ENCODE measurements around the gene APOB.

APOB gene

DNA sequence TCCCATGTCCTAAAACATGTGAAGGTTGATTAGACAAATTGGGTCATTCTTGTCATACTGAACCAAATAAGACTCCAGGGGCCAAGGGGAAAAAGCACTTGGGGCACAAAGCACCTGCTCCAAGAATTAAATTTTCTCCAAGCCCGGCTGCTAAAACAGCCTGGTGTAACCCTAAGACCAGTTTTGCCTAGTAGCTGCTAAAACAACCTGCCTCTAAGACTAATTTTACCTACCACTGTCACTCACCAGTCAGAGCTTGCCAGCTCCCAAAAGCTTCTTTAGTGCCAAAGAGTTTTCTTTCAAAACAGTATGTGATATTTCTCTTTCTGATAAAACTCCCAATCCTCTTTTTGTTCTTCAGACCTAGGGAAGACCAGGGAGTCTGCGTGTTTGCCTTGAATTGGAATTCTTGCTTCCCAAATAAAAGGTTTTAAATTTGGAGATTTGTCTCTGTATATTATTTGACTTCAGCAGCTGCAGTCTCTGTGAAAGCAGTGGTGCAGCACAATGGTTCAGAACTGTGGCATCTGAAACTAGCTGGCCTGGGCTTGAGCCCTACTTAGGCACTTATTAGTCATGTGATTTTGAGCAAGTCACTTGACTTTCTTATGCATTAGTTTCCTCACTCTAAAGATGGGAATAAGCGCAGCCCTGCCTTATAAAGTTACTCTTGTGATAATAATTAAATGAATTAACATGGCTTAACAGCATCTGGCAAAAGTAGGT is 16.2 kb upstream of the APOB start:
- Histone ChIP-seq H3K27ac (ENCODE audit: low read depth, low read length) (no peak overlapping the region), H3K9me3 (ENCODE audit: low read length) (no peaks in the 10 kb centered on the region), H3K36me3 (ENCODE audit: insufficient read depth, low read length) (no peaks in the 10 kb centered on the region), H3K27me3 (ENCODE audit: control insufficient read depth in 1 of 2, insufficient read depth in 2 of 2, low read length in 2 of 2) (no peaks in the 10 kb centered on the region), H3K4me3 (ENCODE audit: low read depth in 1 of 2, low read length in 2 of 2) (no peak overlapping the region), H3K9ac (ENCODE audit: low read length) (no peak overlapping the region), H3K4me1 (ENCODE audit: insufficient read depth, low read length) (no peaks in the 10 kb centered on the region)

DNA sequence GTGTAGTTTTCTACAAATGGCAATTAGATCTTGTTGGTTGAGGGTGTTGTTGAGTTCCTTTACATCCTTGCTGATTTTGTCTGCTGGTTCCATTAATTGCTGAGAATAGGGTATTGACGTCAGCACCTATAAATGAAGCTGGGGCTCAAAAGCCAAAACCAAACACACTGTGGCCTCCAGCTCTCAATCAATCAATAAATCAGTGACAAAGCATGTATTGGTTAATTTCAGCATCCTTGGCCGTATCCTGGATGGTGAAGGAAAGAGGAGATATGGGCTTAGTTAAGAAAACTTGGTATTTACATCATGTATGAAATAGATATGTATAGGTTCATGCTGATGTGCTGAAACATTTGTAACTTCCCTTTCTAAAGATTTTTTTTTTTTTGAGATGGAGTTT is 13.2 kb upstream of the APOB start:
- Histone ChIP-seq H3K27ac (ENCODE audit: low read depth, low read length) (no peak overlapping the region), H3K9ac (ENCODE audit: low read length) (no peak overlapping the region), H3K36me3 (ENCODE audit: insufficient read depth, low read length) (no peaks in the 10 kb centered on the region), H3K9me3 (ENCODE audit: low read length) (no peaks in the 10 kb centered on the region), H3K4me3 (ENCODE audit: low read depth in 1 of 2, low read length in 2 of 2) (no peak overlapping the region), H3K4me1 (ENCODE audit: insufficient read depth, low read length) (no peaks in the 10 kb centered on the region), H3K27me3 (ENCODE audit: control insufficient read depth in 1 of 2, insufficient read depth in 2 of 2, low read length in 2 of 2) (no peaks in the 10 kb centered on the region)

DNA sequence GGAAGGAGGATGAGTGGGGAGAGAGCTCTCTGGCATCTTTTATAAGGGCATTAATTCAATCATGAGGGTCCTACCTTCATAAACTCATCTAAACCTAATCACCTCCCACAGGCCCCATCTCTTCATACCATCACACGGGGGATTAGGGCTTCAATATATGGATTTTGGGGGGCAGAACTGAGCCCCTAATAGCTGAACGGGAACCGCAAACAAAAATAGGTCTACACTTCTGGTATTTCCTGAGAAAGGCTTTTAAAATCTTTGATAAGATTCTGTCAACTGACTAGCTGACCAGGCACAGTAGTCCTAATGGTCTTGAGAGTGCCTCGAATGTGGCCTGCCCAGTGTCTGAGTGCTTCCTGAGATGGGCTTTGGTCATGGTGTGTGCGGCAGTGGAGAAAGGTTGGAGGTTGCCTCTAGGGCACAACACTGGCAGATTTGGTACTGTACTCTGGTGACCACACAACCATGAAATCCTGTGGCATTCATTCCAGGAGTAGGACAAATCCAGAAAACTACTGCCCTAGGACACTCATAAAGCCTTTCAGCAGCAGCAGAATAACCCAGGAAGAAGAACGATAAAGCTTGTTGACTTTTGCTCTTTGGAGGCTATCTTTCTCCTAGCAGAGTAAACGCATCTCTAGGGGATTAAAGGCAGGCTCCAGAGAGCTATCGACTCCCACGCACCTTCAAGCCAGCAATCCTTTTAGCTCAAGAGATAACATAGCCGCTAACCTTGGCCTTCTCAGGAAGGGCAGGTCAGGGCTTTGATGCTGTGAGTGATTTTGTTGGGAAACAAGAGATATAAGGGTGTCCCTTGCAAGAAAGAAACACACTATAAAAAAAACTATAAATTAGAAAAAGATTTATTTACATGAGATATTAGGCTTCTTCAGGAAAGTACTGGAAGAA is 12.3 kb upstream of the APOB start:
- Histone ChIP-seq H3K27me3 (ENCODE audit: control insufficient read depth in 1 of 2, insufficient read depth in 2 of 2, low read length in 2 of 2) (no peaks in the 10 kb centered on the region), H3K9ac (ENCODE audit: low read length) (no peak overlapping the region), H3K4me3 (ENCODE audit: low read depth in 1 of 2, low read length in 2 of 2) (no peak overlapping the region), H3K27ac (ENCODE audit: low read depth, low read length) (no peak overlapping the region), H3K4me1 (ENCODE audit: insufficient read depth, low read length) (no peaks in the 10 kb centered on the region), H3K9me3 (ENCODE audit: low read length) (no peaks in the 10 kb centered on the region), H3K36me3 (ENCODE audit: insufficient read depth, low read length) (no peaks in the 10 kb centered on the region)

DNA sequence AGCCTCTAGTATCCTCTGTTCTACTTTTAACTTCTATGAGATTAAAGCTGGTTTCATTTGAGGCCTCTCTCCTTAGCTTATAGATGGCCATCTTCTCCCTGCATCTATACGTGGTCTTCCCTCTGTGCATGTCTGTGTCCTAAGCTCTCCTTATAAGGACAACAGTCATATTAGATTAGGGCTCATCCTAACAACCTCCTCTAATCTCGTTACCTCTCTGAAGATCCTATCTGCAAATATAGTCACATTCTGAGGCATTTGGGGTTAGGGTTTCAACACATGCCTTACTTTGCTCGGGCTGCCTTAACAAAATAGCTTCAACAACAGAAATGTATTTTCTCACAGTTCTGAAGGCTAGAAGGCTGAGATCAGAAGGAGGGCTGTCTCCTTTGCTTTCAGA is 11.6 kb upstream of the APOB start:
- no peak overlapping the region for H3K4me3 ChIP-seq (ENCODE audit: low read depth in 1 of 2, low read length in 2 of 2)
- H3K4me1 ChIP-seq (ENCODE audit: insufficient read depth, low read length) = no peaks in the 10 kb centered on the region
- H3K27me3 ChIP-seq (ENCODE audit: control insufficient read depth in 1 of 2, insufficient read depth in 2 of 2, low read length in 2 of 2) = no peaks in the 10 kb centered on the region
- H3K27ac ChIP-seq (ENCODE audit: low read depth, low read length) = no peak overlapping the region
- no peaks in the 10 kb centered on the region for H3K9me3 ChIP-seq (ENCODE audit: low read length)
- H3K9ac ChIP-seq (ENCODE audit: low read length) = no peak overlapping the region
- H3K36me3 ChIP-seq (ENCODE audit: insufficient read depth, low read length) = no peaks in the 10 kb centered on the region

DNA sequence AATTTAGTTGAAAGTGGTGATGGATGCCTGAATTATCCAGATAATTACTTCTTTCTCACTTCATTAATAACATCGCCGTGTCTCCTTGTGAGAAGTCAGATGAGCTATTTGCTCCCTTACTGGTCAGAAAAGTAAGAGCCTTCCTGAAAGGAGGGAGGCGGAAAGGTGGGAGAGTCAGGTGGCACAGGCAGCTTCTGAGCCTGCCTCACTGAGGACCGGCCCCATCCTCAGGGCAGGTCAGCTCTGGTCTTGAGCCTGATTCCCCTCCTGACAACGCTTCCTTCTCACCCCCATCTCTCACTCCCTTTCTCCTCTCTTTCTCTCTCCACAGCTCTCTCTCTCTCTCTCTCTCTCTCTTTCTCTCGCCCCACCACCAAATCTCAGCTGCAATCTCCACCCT is 10.1 kb upstream of the APOB start:
- Histone ChIP-seq H3K9me3 (ENCODE audit: low read length) (no peaks in the 10 kb centered on the region), H3K27ac (ENCODE audit: low read depth, low read length) (no peak overlapping the region), H3K4me3 (ENCODE audit: low read depth in 1 of 2, low read length in 2 of 2) (no peak overlapping the region), H3K9ac (ENCODE audit: low read length) (no peak overlapping the region), H3K4me1 (ENCODE audit: insufficient read depth, low read length) (no peaks in the 10 kb centered on the region), H3K36me3 (ENCODE audit: insufficient read depth, low read length) (no peaks in the 10 kb centered on the region), H3K27me3 (ENCODE audit: control insufficient read depth in 1 of 2, insufficient read depth in 2 of 2, low read length in 2 of 2) (no peaks in the 10 kb centered on the region)

DNA sequence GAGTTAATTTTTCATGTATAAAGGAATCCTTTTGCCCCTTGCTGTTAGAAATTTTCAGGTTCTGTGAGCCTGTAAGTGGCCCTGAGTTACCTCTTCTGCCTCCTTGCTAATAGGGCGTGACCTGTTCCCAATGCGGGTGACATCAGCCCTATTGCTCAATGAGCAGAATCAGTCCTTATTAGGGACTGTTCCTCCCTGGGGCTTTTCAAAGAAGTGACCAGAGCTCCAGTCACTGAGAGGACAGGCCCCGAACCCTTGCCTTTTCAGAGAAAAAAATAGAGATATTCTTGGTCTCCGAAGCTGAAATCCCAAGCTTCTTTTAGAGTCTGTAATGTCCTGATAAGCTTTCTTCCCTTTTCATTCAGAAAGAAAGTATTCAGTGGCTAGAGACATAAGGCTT is 8.2 kb upstream of the APOB start:
- no peaks in the 10 kb centered on the region for H3K27me3 ChIP-seq (ENCODE audit: control insufficient read depth in 1 of 2, insufficient read depth in 2 of 2, low read length in 2 of 2)
- H3K36me3 ChIP-seq (ENCODE audit: insufficient read depth, low read length) = no peaks in the 10 kb centered on the region
- no peak overlapping the region for H3K9ac ChIP-seq (ENCODE audit: low read length)
- no peaks in the 10 kb centered on the region for H3K4me1 ChIP-seq (ENCODE audit: insufficient read depth, low read length)
- H3K9me3 ChIP-seq (ENCODE audit: low read length) = no peaks in the 10 kb centered on the region
- H3K4me3 ChIP-seq (ENCODE audit: low read depth in 1 of 2, low read length in 2 of 2) = no peak overlapping the region
- H3K27ac ChIP-seq (ENCODE audit: low read depth, low read length) = no peak overlapping the region

DNA sequence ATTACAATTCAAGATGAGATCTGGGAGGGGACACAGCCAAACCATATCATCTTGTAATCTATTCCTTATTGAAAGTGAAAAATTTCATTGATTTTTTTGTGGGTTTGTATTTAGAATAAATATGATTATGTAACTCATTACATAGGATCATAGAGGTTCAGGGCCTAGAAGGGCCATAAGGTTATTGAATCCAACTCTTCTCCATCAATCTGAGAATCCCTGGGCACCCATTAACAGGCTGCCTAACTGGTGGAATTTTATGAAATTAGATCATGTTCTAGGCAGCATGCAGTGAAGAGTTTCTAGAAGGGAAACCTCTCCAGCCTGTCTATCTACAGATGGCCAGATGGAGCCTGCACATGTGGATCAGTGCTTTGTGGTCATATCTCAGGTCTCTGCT is 6.3 kb upstream of the APOB start:
- Histone ChIP-seq H3K9me3 (ENCODE audit: low read length) (no peaks in the 10 kb centered on the region), H3K27me3 (ENCODE audit: control insufficient read depth in 1 of 2, insufficient read depth in 2 of 2, low read length in 2 of 2) (no peaks in the 10 kb centered on the region), H3K36me3 (ENCODE audit: insufficient read depth, low read length) (no peaks in the 10 kb centered on the region), H3K4me3 (ENCODE audit: low read depth in 1 of 2, low read length in 2 of 2) (no peak overlapping the region), H3K4me1 (ENCODE audit: insufficient read depth, low read length) (no peaks in the 10 kb centered on the region), H3K27ac (ENCODE audit: low read depth, low read length) (no peak overlapping the region), H3K9ac (ENCODE audit: low read length) (no peak overlapping the region)

DNA sequence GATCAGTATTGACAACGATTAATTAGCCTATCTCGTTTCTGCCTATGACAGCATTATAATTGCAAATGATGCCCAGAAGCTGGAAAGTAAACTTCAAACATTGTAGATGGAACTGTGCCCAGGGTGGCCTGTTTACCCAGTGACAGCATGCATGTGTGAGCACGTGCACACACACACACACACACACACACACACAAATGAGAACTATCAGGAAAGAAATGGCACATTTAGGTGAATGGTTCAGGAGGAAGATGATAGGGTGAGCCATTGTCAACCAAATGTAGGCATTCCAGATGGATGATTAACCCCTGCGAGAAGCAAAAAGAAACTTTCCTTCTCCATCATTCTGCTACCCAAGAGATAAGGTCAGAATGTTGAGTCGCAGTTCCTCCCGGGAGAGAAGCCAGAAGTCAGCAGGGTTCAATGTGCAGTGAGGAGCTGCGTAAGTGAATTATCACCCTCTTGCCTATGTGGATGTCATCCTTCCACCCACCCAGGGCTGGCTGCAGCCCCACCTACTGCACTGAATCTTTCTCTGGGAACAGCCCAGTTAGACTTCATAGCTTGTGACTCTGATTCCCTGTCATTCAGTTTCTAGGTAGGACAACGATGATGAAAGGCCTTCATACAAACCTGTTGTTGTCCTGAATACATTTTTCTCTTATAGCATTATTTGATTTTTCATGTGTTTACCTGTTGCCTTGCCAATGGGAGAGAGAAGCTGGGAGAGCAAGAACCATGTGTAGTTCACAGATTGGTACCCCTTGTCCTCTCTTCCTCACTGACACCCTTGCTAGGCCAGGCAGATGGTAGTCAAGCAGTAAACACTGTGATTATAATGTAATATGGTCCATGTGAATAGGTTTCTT is 3.5 kb upstream of the APOB start:
- Histone ChIP-seq H3K9ac (ENCODE audit: low read length) (no peak overlapping the region), H3K27me3 (ENCODE audit: control insufficient read depth in 1 of 2, insufficient read depth in 2 of 2, low read length in 2 of 2) (no peaks in the 10 kb centered on the region), H3K36me3 (ENCODE audit: insufficient read depth, low read length) (no peaks in the 10 kb centered on the region), H3K9me3 (ENCODE audit: low read length) (no peaks in the 10 kb centered on the region), H3K4me3 (ENCODE audit: low read depth in 1 of 2, low read length in 2 of 2) (no peak overlapping the region), H3K27ac (ENCODE audit: low read depth, low read length) (no peak overlapping the region), H3K4me1 (ENCODE audit: insufficient read depth, low read length) (no peaks in the 10 kb centered on the region)

DNA sequence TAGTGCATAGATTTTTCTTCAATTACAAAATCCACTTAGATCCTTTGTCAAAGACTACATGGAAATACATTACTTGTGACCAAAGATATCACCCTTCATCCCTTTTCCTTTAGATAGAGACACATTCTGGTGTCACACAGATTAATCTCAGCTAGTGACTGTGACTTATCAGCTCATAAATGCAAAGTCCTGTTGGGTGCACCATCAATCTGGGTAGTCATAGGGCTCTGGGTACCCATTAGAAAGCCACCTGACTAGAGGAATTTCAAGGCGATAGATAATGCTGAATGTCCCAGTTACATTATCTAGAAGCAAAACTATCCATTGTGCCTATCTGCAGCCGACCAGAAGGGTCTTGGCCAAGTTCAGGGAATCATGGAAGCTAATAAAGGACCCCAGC is 2.6 kb upstream of the APOB start:
- Histone ChIP-seq H3K27ac (ENCODE audit: low read depth, low read length) (no peak overlapping the region), H3K36me3 (ENCODE audit: insufficient read depth, low read length) (no peaks in the 10 kb centered on the region), H3K4me1 (ENCODE audit: insufficient read depth, low read length) (no peaks in the 10 kb centered on the region), H3K9me3 (ENCODE audit: low read length) (no peaks in the 10 kb centered on the region), H3K27me3 (ENCODE audit: control insufficient read depth in 1 of 2, insufficient read depth in 2 of 2, low read length in 2 of 2) (no peaks in the 10 kb centered on the region), H3K9ac (ENCODE audit: low read length) (no peak overlapping the region), H3K4me3 (ENCODE audit: low read depth in 1 of 2, low read length in 2 of 2) (no peak overlapping the region)

DNA sequence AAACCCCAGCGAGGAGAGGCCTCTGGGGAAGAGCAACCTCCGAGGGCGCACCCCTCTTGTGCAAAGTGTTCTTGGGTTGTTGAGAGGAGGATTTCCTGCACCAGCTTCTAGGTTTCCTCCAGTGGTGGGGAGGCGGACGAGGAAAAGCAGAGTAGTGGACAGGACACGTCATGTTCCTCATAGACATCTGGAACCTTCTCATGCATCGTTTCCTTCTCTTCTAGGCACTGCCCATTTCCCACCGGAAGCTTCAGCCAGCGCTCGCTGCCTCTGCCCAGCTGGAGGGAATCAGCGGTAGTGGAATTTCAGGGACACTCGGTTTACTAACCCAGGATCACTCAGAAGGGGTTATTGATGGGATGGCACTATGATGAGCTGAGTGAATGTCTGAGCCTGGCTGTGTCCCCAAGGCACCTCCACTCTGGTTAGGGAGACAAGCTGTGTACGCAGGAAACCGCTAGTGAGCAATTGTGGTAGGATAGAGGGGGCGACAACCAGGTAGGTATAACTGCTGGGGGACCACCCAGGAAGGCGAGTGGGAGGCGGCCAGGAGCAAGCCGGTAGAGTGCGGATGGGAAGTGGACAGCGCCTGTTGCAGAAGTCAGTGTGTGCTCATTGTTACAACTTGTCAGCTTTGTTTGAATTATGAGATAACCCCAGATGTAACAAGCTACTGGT is 960 bp upstream of the APOB start:
- Histone ChIP-seq H3K4me3 (ENCODE audit: low read depth in 1 of 2, low read length in 2 of 2) (no peak overlapping the region), H3K36me3 (ENCODE audit: insufficient read depth, low read length) (no peaks in the 10 kb centered on the region), H3K4me1 (ENCODE audit: insufficient read depth, low read length) (no peaks in the 10 kb centered on the region), H3K27ac (ENCODE audit: low read depth, low read length) (no peak overlapping the region), H3K27me3 (ENCODE audit: control insufficient read depth in 1 of 2, insufficient read depth in 2 of 2, low read length in 2 of 2) (no peaks in the 10 kb centered on the region), H3K9me3 (ENCODE audit: low read length) (no peaks in the 10 kb centered on the region), H3K9ac (ENCODE audit: low read length) (no peak overlapping the region)
